Fibroblast of peridontal ligament (primary cell): Measurements from ENCODE around the gene TMEM35A.
"Not testable (repeated sequence)": the region's sequence is repeated elsewhere in the genome, so short reads cannot be mapped to it uniquely, and the experiment has no call there.

Experiments
- DNase-seq: peaks from one replicate; pipeline ENCODE4 v3.0.0-alpha.2; 2010; ENCODE audit errors: extremely low read depth

Gene TMEM35A, protein sequence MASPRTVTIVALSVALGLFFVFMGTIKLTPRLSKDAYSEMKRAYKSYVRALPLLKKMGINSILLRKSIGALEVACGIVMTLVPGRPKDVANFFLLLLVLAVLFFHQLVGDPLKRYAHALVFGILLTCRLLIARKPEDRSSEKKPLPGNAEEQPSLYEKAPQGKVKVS

DNA sequence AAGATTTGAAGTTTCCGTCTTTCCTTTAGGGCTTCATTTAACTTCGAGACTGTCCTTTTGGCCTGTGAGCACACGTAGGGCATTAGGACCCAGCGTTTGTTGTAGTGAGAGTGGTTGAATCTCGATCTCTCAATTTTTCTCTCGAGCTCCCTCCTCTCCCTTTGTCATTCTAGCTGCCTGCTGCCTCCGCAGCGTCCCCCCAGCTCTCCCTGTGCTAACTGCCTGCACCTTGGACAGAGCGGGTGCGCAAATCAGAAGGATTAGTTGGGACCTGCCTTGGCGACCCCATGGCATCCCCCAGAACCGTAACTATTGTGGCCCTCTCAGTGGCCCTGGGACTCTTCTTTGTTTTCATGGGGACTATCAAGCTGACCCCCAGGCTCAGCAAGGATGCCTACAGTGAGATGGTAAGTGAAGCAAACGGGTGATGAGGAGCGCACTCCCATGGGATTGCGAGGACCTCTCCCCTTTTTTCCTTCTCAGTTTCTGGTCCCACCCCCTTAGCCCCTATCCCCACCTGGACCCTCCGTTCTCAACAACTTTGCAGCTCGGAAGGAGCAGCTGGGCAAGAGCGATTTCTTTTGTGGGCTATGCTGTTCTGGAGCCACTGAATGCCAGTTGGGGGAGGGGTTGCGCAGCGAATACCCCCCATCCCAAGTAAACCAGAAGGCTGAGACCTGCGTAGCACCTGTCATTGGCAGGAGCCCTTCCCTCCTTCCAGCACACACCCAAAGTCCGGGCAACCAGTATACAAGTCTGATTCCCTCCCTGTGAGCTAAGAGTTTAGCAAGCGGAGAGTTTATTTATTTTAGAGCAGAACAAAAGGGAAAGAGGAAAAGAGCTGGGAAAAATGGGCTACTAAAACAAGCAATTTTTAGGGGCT is at the start of gene TMEM35A:
Gene TMEM35A, plus strand, starts transcription at position 164 of the 883 bp plus-strand sequence. Its CDS starts 124 bp downstream, at position 288.
- DNase-seq = peak; percentile 43

DNA sequence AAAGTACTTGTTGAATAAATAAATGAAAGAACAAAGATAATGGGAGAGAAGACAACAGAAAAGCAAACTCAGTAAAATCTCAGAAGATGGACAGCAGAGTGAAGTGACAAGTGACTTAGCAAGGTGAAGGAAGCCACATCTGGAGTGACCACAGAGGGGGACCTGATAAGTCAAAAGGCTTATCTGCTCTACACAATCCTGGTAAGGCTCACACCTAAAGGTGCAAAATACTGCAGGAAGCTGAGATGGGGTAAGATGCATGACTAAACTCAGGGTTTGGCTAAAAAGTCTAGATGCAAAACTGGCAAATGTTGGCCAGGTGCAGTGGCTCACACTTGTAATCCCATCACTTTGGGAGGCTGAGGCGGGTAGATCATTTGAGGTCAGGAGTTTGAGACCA is 49.0 kb upstream of the TMEM35A start:
- no peak for DNase-seq

DNA sequence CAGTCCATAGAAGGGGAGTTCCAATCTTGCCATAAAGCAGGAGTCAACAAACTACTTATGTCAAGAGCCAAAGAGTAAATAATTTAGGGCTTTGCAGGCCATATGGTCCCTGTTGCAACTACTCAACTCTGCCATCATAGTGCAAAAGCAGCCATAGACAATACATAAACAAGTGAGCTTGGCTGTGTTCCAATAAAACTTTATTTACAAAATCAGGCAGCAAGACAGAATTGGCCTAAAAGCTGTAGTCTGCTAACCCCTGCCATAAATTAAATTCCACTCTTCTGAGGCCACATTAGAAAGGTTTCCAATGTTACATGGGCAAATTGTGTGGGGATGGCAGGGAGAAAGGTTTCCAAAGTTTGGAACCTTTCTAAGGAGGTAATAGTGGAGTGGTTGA is 41.4 kb upstream of the TMEM35A start:
- DNase-seq = no peak

DNA sequence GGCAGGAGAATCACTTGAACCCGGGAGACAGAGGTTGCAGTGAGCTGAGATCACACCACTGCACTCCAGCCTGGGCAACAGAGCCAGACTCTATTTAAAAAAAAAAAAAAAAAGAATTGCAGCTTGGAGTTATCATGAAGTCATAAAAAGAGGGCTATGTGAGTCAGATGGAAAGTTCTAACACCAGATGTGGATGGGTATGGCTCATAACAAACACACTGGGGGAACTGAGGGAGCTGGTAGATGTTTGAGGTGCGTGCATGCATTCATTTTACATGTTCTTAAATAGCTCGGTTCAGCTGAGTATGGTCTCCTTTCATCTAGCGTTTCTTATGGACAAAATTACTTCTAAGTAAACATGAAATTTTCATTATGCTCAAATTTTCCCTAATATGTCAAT is 38.5 kb upstream of the TMEM35A start:
- no peak for DNase-seq

DNA sequence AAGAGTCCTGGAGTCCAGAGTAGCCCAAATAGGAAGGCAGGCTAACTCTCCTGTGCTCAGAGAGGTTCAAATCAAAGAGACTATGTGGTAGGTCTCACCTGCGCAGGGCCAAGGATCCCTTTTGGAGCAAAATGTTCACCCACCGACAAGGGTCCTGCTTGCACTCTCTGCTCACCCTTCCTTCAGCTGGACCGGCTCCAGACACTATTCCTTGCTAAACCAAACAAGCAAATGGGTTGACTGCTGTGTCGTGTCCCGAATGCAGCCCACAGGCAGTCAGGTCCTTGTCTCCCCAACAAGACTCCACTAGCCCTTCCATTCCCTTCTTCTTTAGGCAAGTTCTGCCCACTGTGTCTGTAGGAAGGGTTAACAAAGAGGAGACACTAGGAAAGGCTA is 27.5 kb upstream of the TMEM35A start:
- DNase-seq = no peak

DNA sequence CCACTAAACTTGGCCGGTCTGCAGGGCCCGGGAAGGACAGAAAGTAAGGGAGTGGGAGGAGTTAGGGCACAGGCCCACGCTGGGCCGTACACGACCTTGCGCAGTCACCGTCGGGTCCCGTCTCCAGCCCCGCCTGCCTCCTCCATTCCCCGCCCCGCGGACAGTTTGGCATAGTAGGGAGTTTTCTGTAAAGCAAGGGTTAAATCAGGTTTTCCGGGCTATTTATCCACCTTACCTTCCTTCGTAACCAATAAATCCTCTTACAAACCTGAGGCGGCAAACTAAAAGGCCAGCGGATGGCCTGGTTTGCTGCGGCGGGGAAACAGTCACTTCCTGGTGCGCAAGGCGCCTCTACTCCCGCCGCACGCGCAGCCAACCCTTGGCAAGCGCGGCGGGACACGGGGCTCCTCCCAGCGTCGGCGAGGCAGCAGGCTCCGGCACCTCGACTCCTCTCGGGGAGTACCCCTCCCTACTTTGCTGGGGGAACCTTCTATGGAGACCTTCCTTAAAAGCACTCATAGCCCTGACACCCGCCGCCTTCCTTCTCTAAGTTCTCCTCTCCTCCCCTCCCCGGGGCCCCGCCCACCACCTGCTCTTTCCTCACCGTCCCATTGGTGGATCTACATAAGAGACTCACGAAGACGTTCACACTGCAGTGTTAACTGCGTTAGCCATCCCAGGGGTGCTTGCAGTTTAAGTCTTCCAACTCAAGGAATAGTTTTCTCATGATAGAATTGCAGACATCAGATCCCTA is 27.0 kb upstream of the TMEM35A start, which contains the start of gene TRMT2B:
Gene TRMT2B, minus strand, starts transcription at position 563 of the 754 bp plus-strand sequence. CDS start 9,822 bp downstream, outside the sequence.
- peak; percentile 73 for DNase-seq

DNA sequence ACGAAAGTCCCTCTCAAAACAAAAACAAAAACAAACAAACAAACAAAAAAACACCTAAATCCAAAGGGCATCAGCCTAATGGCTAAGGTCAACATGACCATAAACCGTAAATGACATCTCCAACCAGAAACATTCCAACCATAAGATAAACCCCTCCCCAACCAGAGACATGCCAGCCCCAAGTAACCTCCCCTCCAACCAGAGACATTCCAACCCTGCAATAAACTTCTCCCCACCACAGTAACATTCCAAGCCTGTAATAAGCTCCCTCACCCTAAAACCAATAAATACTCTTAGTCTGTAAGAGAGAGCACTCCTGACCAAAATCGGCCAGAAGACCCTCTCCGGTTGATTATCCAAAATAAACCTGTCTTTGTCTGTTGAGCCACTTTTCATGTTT is 22.1 kb upstream of the TMEM35A start:
- DNase-seq = not testable (repeated sequence)

DNA sequence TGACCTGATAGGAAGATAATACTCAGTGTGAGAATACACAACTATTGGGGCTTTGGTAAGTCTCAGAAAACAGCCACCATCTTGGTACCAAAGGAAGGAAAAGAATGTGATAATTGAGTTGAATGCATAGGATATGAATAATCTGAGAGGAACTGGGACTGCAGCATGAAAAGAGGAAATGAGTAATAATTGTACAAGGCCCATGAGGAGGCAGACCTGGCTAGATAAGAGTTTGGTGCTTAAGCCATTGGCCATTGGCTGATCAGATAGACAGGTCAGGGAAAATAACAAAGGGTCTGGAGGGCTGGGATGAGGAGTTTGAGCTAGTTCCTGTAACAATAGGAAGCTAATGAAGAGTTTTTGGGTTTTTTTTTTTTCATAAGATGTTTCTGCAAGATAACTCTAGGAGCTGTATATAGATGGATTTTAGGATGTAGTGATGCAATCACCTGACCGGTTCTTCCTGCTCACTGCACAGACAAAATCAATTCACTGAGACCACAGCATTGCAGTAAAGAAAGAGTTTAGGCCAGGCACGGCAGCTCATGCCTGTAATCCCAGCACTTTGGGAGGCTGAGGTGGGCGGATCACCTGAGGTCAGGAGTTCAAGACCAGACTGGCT is 21.5 kb upstream of the TMEM35A start:
- no peak for DNase-seq

DNA sequence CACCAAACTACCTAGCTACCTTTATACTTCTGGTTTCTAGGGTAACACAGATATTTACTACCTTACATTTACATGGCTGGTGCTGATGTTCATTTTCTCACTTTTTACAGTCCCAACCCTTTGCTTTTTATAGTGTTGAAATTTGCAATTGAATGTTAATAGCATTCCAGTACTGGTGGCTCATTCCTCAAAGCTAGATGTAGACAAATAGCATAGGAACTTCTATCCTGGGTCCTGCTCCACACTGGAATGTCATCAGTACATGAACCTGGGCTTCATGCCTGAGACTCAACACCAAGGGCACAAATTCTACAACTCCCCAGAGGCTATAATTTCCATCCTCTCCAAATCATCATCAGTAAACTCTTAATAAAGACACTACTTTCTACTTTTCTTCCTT is 16.5 kb upstream of the TMEM35A start:
- DNase-seq = no peak

DNA sequence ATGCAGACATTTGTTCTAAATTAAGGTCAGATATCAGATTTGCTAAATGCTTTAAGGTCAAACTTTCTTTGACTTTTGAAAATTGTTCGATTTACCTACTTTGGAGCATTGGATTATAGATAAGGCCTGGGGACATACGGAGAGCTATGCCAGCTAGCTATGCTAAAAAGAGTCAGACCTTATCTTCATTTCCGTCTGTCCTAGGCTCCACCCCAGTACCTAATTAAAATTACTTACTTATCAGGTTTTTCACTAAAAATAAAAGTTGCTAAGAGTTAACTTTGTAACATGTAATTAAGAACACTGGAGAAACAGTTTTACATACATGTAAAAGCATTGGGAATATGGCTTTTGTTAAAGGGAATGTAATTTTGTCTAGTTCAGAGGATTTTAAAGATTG is 7.1 kb upstream of the TMEM35A start:
- no peak for DNase-seq

DNA sequence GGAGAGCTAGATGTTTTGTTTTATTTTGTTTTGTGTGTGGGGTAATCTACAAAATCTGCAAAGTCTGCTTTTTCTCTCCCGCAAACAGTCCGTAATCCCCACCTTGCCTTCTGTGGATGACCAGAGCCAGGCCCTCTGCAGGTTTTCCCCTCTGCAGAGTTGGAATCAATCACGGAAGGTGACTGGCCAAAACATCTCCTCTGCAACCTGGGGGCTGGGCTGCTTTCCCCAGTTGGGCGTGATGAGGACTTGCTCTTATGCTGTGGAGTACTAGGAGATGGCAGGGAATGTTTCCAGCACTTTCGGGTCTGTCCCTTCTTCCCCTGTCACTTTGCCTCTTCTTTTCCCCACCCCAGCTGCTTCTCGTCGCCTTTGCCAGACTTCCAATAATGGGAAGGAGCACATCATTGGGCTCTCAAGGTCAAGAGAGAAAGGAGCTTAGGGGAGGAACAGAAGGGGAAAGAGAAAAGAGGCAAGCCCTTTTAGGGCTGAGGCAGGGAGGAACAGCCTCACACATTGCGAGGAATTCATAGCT is 1.1 kb downstream of the TMEM35A start:
- DNase-seq = no peak

DNA sequence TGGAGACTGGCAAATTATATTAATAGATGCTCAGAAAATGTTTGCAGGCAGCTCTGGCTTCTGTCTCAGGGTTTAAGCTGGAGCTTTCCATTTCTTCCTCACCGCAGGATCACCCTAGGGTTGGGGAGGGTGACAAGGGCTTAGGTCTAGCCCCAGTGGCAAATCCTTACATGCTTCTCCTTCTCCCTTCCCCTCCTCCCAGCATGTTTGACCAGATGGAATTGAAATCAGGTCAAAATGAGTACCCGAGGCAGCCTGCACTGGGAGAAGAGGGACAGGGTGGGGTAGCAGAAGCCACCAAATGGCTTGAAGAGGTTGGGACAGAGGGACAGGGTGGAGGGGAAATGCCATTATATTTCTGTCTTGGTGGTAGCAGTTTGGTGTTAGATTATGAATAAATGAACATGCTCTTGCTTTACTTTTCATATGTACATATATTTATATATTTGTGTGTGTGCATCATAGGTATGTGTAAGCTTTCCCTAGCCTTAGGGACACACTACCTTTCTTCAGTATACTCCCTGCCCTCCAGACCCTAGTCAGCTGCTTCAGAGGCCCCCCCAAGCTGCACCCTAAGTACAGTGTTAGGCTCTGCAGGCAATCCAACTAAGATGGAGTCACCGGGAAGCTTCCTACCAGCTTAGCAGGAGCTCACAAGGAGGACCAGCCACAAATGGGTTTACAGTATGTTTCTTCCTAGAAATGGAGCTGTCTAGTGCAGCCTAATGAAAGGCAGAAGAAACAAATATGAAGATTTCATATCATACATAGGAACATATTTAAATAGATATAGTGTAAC is 1.8 kb downstream of the TMEM35A start:
- DNase-seq = no peak

DNA sequence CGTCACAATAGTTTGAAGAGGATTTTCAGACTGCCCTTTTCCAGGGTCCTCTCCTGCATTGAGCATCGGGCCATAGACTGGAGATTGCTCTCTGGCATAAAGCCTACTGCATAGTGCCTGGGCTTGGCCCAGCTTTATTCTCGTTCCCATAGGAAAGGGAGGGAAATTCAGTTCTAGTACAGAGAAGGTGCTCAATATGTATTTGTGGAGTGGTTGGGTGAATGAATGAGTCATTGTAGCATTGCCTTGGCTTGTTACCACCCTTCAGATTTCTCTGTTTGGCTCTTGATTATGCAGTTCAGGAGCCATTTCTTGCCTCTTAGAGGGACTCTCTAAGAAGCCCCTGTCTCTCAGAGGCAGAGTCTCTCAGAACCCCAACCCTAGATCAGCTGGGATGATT is 2.6 kb downstream of the TMEM35A start:
- DNase-seq = no peak

DNA sequence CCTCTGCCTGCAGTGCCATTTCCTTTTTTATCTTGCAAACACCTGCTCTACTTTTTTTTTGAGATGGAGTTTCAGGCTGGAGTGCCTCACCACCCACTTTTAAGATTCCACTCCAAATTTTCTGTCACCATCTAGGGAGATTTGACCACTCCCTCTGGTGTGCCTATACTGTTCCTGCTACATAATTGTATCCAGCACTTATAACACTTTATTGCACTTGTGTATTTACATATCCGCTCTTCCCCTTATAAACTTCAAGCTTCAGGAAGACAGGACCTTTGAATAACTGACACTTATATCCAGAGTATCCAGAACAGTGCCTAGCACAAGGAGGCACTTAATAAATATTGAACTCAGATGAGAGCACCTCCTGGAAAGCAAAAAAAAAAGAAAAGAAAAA is 13.1 kb downstream of the TMEM35A start:
- DNase-seq = no peak

DNA sequence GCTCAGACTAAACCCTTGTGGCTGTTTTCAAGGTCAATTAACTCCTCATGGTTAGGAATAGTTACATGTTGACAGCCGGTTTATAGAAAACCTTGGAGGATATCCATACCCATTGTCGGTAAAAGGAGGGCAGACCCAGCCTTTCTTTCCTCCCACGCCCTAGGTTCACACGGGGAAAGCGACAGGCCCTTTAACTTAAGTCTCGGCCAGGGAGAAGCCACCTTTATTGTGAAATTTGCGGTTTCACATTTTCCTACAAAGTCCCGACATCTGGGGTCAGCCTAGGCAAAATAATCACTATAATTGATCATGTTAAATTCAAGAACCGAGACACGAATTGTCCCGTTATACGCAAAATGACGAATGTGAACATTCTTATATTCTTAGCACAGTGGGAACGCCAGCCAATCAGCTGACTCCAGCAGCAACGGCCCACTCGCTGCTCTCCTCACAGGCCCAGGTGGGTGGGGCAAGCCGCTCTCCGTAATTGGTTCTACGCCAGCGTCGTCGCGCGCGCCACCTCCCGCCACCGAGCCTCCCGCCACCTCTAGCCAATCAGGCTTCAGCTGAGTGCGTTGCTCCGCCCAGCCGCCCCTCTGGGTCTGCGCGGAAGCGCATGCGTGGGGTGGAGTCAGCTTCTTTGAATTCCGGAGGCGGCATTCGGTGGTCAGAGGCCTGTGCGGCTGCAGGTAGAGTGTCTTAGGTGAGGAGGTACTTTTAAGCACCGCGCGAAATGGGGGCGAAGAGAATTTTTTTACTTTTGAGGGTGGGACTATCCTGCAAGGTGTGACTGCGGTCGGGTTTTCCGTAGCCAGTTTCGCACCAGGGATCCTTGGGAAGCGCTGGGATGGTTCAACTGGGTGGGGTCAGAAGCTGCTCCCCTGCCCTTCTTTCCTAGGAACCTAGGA is 19.1 kb downstream of the TMEM35A start, which contains the start of gene CENPI:
Gene CENPI, plus strand, starts transcription at position 659 of the 908 bp plus-strand sequence. CDS start 2,867 bp downstream, outside the sequence.
- peak; percentile 87 for DNase-seq

DNA sequence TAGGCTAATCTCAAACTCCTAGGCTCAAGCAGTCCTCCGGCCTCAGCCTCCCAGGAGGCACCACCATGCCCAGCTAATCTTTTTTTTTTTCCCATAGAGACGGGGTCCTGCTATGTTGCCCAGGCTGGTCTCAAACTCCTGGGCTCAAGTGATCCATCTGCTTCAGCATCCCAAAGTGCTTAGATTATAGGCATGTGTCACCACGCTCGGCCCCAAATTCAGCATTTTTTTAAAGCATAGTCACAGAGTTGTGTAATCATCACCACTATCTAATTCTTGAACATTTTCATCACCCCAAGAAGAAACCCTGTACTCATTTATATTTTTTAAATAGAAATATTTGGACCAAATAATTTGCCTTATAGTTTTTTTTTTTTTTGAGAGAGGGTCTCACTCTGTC is 29.6 kb downstream of the TMEM35A start:
- peak; percentile 76 for DNase-seq

DNA sequence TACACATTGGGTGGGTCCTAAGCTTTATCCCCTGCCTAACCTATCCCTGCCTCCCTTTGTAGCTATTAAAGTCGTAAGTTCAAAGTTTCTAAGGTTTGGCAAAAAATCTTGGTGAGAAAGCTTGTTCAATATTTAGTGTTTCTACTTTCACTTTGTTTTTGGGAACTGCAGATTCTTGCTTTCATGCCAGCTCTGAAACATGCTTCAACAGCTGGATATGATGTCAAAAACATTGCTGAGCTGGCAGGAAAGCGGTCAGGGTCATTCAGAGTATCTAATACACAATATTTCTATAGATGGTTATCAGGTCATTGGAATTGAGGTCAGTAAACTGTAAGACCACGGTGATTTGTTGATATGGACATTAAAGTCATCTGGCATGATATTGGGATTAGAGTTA is 39.0 kb downstream of the TMEM35A start:
- DNase-seq = peak; percentile 70

DNA sequence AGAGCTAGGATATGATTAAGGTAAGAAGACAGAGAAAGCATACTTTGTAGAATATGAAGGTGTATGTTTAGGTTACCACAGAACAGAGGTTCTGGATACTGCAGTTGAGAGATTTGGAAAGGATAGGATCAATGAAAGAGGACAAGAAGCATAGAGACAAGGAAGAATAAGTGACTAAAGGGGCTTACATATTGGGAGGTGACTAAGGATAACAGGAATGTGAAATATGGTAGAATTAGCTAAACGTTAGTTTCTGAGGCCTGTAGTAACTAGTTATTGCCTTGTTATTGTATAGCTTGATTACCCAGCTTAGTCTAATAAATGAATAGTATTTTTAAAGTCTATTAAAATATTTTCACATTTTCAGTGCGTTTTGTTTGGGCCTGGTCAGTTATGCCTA is 57.6 kb downstream of the TMEM35A start:
- peak; percentile 8 for DNase-seq
